GM12872 (cell line): ENCODE data around the gene INTS15.

Experiments used
- CTCF ChIP-seq: IDR thresholded peaks from 3 replicates; pipeline ENCODE4 v1.5.1; 2011; ENCODE audit warnings: low read depth, mild to moderate bottlenecking, low read length, moderate library complexity; ENCODE audit not compliant: insufficient read depth

Gene INTS15

DNA sequence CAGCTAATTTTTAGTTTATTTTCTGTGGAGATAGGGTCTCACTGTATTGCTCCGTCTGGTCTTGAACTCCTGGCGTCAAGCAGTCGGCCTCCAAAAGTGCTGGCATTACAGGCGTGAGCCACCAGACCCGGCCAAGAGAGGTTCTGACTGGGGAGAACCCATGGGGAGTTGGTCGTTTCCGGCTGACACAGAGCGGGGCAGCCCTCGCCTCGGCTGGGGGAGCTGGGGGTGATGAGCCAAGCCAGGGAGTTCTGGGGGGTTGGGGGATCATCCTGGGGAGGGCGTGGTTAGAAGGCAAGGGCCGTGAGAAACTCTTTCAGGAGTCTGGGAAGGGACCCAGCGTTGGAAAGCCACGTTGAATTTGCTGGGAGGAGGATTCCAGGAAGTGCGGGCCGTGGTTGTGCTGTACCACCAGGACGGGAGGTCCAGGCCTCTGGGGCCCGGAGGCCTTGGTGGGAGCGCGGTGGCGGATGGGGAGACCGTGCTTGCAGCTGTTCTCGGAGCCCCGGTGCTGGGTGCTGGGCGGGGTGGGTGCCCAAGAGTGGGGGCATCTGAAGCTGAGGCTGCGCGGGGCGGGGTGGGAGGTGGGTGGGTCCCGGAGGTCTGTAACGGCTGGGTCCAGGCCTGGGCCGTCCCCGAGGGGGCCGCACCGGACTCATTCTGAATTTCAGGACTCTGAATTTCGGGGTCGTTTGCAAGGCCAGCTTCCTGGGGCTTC lies 17.2 kb downstream of the INTS15 start:
- TF ChIP-seq CTCF: no peak

- TF ChIP-seq CTCF: no peak
These were observed 17.8 kb downstream of the INTS15 start for GRCh38 chr7:6607651-6608051.

- TF ChIP-seq CTCF: no peak
These were observed 18.3 kb downstream of the INTS15 start for GRCh38 chr7:6608081-6608480.

DNA sequence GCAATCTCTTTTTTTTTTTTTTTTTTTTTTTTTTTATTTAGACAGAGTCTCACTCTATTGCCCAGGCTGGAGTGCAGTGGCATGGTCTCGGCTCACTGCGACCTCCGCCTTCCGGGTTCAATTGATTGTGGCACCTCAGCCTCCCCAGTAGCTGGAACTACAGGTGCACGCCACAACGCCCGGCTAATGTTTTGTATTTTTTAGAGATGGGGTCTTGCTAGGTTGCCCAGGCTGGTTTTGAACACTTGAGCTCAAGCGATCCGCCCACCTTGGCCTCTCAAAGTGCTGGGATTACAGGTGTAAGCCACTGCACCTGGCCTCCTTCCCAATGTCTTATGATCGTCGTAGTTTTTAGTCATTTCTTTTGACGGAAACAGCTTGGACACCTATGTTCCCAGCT lies 19.0 kb downstream of the INTS15 start:
- no peak for TF ChIP-seq CTCF

- no peak for TF ChIP-seq CTCF
These were observed 23.0 kb downstream of the INTS15 start for GRCh38 chr7:6612819-6613218.

DNA sequence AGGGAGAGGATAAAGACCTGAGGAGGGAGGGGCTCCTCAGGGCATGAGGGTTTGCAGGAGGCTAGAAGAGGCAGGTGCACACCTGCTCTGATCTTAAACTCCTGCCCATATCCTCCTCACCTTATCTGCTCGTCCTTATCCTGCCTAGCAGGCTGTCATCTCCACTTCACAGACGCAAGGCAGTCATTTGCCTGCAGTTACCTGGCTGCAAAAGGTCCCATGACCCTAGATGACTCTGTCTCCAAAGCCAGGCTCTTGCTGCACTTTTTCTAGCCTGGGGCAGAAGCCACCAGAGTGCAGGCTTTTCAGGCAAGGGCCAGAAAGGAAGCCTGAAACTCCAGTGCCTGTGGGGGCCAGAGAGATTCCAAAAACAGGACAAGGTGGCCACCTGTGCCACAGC lies 23.9 kb downstream of the INTS15 start:
- TF ChIP-seq CTCF: no peak

- TF ChIP-seq CTCF: no peak
These were observed 25.3 kb downstream of the INTS15 start, which contains the start of gene ZNF853 for GRCh38 chr7:6614953-6615722. ZNF853 (plus strand) TSS chr7:6615610; CDS start chr7:6616175, 565 bp downstream.
